Stimulated activated naive CD4-positive, alpha-beta T cell treated with Interleukin-2 at 50 U/mL for 16 hours (primary cell): ENCODE measurements around the gene ANKRD13D.
"Not testable (repeated sequence)": the region's sequence is repeated elsewhere in the genome, so short reads cannot be mapped to it uniquely, and the experiment has no call there.

Experiments used
- DNase-seq: peaks from one replicate; lab custom pipeline; 2025; lab: John Stamatoyannopoulos, UW

The ANKRD13D gene

DNA sequence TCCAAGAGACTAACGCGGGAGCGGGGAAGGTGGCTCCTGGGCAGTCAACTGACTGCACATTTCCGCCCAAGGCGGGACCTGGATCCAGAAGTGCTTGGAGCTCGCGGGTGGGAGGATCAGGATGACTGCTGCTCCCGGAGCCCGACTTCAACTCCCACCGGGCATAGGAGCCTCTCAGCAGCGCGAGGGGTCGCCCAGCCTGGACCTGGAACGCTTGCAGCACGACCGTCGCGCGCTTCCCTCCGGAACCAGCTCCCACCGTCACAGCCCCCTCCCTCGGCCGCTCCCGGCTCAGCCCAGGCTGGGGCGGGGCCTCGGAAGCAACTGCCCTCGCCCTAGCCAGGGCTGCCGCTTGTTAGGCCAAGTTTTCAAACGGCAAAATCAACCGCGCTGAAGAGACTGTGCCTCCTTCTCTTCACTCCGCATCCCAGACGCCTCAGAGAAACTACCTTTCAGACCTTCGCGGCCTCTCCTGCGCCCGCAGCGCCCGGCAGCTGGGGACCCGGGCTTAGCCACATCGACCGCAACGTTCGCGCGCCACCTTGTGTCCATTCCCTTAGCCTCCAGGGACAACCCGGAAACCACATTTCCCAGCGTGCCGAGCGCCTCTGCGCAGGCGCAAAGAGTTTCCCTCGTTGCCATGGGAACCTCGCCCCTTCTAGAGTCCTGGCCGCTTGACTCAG lies 28.2 kb downstream of the ANKRD13D start:
- peak; percentile 97 for DNase-seq

DNA sequence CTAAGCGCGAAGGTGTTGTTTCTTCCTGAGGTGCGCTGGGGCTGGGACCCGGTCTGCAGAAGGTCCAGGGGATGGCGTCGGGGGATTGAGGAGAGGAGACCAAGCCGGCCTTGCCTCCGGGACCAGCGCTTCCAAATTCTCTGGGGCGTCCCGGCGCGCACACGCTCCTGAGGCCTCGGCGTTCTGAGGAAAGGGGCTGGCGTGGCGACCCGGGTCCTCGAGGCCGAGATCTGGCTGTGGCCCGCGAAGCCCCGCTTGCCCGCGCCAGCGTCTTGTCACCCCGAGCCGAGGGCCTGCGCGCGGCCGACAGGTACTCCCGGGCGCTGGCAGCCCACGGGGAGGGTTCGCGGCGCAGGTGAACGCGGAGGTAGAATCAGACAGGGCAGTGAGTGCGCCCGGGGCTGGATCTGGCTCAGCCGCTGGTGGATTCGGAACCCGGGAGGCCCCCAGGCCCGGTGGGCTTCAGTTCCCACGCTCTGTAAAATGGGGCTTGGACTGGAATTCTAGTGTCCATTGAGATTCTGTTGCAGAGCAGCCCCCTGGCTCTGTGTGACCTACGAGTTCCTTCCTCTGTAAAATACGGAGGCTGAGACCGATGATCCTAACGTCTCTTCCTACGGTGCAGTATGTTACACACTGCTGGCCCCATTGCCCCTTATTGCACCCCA lies 28.9 kb downstream of the ANKRD13D start:
- no peak for DNase-seq

DNA sequence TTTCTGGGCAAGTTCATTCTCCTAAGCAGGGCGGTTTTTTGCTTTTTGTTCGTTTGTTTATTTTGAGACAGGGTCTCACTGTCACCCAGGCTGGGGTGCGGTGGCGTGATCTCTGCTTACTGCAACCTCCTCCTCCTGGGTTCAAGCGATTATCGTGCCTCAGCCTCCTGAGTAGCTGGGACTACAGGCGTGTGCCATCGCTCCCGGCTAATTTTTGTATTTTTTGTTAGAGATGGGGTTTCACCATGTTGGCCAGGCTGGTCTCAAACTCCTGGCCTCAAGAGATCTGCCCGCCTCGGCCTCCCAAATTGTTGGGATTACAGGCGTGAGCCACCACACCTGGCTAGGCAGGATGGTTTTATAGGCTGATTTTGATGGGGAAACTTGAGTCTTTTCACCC lies 29.8 kb downstream of the ANKRD13D start:
- DNase-seq = not testable (repeated sequence)

DNA sequence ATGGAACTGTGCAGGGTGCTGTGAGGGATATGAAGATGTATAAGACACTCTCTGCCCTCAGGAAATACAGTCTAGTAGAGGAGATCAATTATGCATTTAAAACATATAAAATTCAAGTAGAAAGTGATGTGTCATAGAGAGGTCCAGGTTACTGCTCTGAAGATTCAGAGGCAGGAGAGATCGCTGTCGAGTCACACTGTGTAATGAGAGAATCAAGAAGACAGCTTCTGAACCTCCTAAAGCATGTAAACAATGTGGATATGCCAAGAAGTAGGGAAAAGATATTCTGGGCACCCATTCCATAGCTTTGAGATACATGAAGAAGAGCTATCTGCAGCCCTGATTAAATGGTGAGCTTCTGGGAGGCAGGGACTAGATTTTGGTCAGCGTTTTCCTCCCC lies 30.9 kb downstream of the ANKRD13D start:
- no peak for DNase-seq

DNA sequence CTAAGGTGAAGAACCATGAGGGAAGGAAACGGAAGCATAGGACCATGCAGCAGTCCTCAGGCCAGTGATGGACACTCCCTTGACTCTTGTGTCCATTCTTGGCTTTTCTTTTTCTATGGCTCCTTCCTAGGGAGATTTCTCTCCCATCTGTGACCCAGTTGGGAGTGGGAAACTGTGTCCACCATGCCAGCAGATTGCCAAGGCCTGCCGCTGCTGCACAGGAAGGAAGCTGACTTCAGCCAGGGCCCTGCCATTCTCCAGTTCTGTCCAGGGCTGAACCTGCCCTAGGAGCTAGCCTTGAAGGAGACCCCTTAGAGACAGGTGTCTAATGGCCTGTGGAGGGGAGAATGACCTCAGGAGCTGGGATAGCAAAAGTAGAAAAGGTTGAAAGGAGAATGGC lies 31.6 kb downstream of the ANKRD13D start:
- no peak for DNase-seq

DNA sequence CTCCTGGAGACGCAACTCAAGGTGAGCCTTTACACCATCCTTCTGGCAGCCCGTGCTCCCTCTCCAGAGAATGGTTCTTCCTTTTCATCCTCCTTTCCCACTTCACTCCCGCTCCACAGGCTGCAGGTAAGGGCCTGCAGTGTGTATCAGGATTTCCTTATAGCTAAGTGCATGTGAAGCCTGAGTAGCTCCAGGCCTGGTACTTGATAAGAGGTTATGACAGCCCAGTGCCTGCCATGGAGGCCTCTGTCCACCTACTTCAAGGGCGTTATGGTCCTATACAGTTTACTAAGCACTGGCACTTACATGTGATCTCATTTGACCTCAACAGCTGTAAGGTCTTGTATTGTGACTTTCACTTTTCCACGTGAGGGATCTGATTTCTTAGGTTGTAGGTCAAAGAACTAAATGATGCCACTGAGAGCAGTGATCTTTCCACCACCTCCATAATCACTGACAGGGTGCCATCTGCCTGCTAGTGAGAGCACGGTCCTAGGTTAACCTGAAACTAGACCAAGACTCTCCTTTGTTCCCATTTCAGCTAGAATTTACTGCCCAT lies 32.3 kb downstream of the ANKRD13D start:
- DNase-seq = no peak

DNA sequence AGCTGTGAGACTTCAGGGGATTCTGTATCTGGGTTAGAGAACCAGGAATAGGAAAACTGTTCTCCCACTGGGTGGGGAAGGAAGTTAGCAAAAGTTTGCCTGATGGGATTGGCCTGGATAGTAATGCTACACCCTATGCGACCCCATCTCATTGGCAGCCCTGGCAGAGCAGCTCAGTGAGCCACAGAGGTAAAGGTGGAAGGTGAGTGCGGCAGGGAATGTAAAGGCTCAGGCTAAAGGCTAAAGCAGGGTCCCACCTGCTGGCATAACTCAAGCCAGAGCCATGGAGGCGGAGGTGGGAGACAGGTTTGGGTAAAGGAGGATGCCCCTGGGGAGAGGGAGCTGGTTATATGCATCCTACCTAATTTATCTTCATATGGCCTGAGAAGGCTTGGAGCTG lies 32.9 kb downstream of the ANKRD13D start:
- no peak for DNase-seq

DNA sequence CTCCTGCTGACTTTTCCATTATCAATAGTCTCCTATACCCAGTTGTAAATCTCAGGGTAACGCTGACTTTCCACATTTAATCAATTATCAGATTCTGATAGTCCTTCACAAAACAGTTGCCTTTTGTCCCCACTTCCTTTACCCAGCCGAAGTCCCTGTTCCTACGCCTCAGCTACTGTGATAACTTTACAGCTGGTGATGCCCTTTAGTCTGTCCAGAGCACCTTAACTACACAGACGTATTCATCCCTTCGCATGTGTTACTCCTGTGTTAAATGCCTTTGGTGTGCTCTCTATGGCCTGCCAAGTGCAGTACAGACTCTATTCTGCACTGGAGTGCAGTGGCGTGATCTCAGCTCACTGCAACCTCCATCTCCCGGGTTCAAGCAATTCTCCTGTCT lies 34.4 kb downstream of the ANKRD13D start:
- no peak for DNase-seq

DNA sequence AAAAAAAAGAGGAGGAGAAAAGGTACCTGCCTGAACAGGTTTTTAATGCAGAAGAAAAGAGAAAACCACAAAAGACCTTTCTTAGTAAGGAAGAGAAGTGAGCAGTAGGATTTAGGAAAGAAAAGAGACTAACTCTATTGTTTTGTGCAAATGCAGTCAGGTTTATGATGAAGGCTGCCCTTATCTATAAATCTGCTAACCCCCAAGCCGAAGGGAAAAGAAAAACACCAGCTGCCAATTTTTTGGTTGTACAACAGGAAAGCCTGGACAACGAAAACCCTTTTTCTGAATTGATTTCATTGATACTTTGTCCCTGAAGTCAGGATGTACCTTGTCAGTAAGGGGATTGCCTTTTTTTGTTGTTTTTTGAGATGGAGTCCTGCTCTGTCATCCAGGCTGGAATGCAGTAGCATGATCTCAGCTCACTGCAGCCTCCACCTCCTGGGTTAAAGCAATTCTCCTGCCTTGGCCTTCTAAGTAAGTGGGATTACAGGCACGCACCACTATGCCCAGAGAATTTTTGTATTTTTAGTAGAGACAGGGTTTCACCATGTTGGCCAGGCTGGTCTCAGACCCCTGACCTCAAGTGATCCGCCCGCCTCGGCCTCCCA lies 43.1 kb downstream of the ANKRD13D start:
- no peak for DNase-seq

DNA sequence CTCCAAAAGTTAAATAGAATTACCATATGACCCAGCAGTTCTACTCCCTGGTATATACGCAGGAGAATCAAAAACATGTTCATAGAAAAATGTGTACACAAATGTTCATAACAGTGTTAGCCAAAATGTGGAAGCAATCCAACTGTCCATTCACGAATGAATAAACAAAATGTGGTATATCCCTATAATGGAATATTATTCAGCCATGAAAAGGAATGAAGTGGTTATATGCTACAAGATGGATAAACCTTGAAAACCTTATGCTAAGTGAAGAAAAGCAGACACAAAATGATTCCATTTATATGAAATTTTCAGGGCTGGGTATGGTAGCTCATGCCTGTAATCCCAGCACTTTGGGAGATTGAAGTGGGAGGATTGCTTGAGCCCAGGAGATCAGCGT lies 48.2 kb downstream of the ANKRD13D start:
- no peak for DNase-seq

DNA sequence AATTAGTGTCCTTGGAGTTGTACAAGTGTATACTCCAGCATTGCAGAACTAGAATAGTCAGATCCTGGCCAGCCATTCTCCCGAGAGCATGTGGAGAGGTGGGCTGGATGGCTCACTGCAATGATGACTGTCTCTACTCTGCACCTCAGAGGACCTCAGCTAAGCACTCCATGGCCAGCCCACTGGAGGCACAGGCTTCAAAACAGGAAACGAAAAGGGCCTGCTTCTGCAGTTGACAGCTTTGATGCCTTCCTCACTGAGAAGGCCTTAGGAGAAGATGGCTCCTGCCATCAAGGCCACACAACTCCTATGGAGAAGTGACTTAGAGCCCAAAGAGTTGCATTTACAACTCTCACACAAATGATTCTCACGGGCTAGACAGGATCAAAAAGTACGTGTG lies 55.2 kb downstream of the ANKRD13D start:
- no peak for DNase-seq

DNA sequence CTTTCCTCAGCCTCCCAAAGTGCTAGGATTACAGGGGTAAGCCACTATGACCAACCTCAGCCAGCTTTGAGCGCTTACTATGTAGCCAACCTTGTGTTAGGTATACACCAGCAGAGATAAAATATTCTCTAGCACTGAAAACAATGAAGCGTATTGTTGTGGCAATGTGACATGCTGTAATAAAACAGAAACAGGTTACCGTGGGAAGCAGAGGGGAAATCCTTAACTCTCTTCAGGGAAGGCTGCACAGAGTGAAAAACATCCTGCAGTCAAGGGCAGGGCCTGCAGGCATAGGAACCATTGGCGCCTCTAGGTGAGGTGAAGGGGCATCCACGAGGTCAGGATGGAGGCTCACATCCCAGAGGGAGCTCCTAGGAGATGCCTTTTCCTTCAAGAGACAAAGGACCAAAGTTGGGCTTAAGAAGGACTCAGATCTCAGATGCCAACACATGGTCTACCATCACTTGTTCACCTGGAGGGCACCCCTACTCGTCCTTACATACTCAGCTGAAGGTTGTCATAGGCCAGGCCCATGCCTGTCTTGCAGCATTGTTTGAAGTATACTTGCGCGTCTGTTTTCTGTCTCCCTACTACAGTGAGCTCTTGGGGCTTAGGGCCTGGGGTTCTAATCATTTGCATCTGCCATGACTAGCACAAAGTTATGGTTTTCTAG lies 56.3 kb downstream of the ANKRD13D start:
- DNase-seq = no peak

DNA sequence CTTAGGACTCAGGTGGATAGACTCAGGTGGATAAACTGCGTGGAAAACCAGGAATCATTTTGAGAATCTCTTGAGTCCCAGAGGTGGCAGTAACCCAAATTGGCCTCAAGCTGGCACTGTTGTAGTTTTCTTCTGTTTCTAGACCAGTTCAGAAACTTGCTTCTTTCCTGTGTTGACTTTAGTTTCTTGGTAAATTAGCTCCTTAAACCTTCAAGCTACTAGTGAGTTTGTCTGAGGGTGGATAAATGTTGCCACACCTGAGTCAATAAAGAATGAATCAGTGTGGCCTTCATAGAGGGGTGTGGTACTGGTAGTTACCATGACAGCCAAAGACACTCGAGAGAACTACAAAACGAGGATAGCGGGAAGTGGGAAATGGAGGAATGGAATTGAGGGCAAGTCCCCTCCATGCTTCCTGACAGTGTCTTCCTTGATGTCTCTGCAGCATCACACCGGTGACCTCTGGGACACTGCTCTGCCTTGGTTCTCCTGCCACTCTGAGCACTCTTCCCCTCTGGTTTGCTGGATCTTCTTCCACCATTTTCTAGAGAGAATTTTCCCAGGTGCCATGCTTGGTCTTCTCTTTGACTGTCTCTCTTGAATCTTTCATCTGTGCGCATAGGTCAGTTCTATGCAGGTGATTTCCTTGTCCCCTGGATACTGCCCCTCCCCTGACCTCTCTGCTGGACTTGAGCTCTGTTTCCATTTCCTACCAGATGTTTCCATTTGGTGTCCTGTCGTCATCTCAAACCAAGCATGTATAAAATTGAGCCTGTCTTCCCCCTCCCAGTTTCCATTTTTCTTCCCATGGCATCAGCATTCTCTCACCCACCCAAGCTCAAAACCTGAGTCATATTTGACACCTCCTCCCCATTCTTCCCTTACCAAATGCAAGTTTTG lies 57.1 kb downstream of the ANKRD13D start:
- no peak for DNase-seq

DNA sequence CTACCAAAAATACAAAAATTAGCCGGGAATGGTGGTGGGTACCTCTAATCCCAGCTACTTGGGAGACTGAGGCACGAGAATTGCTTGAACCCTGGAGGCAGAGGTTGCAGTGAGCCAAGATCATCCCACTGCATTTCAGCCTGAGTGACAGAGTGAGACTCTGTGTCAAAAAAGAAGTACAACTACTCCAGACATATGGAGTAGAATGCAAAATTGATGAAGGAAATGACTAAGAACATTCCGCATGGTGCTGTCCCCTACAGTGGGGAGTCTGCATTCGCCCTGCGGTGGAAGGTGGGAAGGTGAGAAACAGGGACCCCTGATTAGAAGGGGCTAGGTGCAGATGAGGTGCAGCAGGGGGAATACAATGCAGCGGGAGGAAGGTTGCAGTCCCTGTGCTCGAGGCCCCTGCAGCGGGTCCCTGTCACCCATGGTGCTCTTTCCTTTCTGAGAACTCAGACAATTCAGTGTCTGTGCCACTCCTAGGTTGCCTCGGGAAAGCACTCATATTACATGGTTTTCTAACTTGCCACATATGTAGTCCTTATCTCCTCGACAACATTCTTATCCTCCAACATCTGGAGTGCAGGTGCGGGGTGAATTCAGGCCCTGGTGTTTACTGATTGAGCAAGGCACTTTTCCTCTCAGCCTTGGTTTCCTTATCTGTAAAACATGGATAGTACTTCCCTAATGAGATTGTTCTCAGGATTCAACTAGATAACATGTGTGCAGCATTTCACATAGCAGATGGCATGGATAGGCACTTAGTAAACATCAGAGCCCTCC lies 59.1 kb downstream of the ANKRD13D start:
- DNase-seq = no peak

DNA sequence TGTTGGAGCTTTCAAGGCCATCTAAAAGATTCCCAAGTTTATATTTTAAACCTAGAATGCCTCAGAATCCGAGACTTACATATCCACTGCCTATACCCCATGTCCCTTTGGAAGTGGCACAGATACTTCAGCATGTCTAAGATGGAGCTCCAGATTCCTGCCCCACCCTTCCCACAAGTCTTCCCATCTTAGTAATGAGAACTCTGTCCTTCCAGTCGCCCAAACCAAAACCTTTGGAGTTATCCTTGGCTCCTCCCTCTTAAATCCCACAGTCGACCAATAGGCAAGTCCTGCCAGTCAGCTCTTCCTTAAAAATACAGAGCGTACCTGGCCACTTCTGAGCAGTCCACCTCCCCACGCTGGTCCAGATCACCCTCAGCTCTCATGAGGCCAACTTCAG lies 59.9 kb downstream of the ANKRD13D start:
- no peak for DNase-seq

DNA sequence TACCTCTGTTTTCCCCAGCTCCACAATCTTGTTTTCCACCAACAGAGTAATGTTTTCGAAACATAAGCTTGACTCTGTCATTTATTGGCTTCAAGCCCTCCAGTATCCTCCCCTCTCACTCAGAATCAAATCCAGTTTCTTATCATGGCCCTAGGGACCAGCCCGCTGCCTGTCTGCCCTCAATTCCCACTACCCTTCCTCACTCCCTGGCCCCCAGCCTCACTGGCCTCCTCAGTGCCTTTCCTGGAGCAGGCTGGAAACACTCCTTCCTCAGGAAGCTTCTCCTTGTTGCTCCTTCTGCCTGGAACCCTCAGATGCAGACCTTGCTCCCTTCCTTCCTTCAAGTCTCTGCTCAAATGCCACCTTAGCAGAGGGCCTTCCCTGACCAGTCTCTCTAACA lies 60.4 kb downstream of the ANKRD13D start:
- no peak for DNase-seq

DNA sequence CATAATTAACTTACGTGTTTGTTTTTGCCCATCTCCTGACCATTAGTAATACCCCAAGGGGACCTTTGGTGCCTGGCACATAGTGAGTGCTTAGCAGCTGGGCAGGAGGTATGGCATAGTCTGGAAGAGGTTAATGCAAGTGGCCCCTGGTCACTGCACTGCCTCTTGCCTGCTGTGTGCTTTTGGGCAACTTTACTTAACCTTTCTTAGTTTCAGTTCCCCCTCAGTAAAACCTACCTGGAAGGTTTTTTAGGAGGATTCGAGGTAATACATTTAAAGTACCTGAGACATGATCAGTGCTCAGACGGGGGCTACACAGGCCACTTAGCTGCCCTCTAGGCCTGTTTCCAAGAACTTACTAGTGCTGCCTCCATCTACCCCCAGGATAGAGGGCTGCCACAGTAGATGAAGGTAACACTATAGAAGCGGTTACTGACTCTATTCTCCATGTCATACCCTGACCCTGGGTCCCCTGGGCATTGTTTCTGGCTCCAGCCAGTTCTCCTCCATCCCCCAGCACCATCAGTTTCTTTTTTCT lies 60.9 kb downstream of the ANKRD13D start:
- no peak for DNase-seq

DNA sequence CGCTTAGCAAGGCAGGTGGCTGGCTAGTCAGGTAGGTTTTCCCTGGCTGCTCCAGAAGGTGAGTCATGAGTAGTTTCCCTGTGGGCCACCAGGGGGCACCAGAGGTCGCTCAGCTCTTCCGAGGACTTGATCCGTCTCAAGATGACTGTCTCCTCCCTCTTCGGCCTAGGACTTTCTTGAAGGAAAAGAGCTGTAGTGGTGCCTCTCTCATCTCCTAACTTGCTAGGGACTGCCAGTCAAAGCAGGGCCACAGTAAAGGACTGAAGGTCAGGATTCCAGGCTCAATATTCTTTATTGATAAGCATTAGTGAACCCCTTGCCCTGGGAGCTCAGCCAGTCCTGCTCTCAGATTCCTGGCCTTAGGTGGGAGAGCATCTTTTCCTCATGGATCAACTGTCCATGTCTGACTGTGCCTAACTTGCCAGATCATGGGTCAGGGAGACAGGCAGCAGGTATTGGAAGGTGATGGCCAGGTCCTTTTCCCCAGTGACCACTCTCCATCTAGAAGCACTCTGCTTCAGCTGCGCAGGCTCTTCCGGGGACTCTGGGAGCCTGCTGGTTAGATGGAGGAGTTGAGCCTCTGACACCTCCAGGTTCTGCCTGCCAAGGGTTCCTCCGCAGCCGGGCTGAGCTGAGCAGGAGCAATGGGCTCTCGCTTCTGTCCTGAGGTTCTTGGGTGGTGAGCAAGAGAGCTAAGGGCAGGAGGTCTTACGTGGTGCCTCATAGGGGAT lies 62.3 kb downstream of the ANKRD13D start:
- peak; percentile 52 for DNase-seq
